DND-41 (cell line): ENCODE measurements around the gene RAD21L1.
A peak's percentile ranks its signal among the peaks of the same experiment; 100 is the strongest.

Source experiments
- ATAC-seq: fragments of 200-7000 bp; cut with Tn5 transposase; 3 replicates; pipeline ENCODE4 v1.9.1; 2021; ENCODE audit warnings: low read depth; ENCODE audit not compliant: insufficient read depth
- DNase-seq: peaks from one replicate; pipeline ENCODE4 v3.0.0-alpha.2; 2020
- H2AFZ ChIP-seq: 2 replicates; pipeline ENCODE4 v1.6.0; 2012; ENCODE audit warnings: low read depth, low read length
- H3K27ac ChIP-seq: 2 replicates; pipeline ENCODE4 v1.5.1; 2012; ENCODE audit warnings: low read length, inconsistent platforms
- H3K27me3 ChIP-seq: fragments of 200-600 bp; sonication (generic); 2 replicates; pipeline ENCODE4 v1.6.0; 2012; ENCODE audit warnings: low read length, mild to moderate bottlenecking, inconsistent platforms; ENCODE audit not compliant: insufficient read depth, poor library complexity
- H3K36me3 ChIP-seq: 2 replicates; pipeline ENCODE4 v1.5.1; 2012; ENCODE audit warnings: low read length, inconsistent platforms; ENCODE audit not compliant: insufficient read depth
- H3K4me1 ChIP-seq: 2 replicates; pipeline ENCODE4 v1.5.1; 2012; ENCODE audit warnings: mild to moderate bottlenecking, low read length; ENCODE audit not compliant: insufficient read depth
- H3K4me2 ChIP-seq: 2 replicates; pipeline ENCODE4 v1.6.0; 2012; ENCODE audit warnings: mild to moderate bottlenecking, moderate library complexity, low read length, inconsistent platforms; ENCODE audit not compliant: insufficient read depth
- H3K4me3 ChIP-seq, 2 experiments: fragments of 200-600 bp in 1 of 2; shearing (Covaris generic) in 1 of 2; 2 replicates each; pipeline ENCODE4 v1.5.1; 2012 to 2016; ENCODE audit warnings: inconsistent platforms in 2 of 2, low read length in 2 of 2, mild to moderate bottlenecking in 2 of 2, low read depth in 1 of 2, moderate library complexity in 1 of 2
- H3K79me2 ChIP-seq: 2 replicates; pipeline ENCODE4 v1.6.0; 2012; ENCODE audit warnings: low read length, inconsistent platforms; ENCODE audit not compliant: insufficient read depth
- H3K9ac ChIP-seq: 2 replicates; pipeline ENCODE4 v1.6.0; 2012; ENCODE audit warnings: low read depth, mild to moderate bottlenecking, inconsistent platforms, low read length, moderate library complexity
- H3K9me3 ChIP-seq: 2 replicates; pipeline ENCODE4 v1.5.1; 2012; ENCODE audit warnings: low read length, moderate library complexity, mild to moderate bottlenecking, inconsistent platforms; ENCODE audit not compliant: insufficient read depth, severe bottlenecking
- H4K20me1 ChIP-seq: 2 replicates; pipeline ENCODE4 v1.6.0; 2012; ENCODE audit warnings: low read length; ENCODE audit not compliant: insufficient read depth
- CTCF ChIP-seq: IDR thresholded peaks from 2 replicates; pipeline ENCODE4 v1.5.1; 2012; ENCODE audit warnings: borderline replicate concordance, low read length, moderate library complexity, mild to moderate bottlenecking; ENCODE audit not compliant: poor library complexity, severe bottlenecking; ENCODE audit errors: extremely low read depth
- EZH2 ChIP-seq: IDR thresholded peaks from 3 replicates; pipeline ENCODE4 v1.6.1; 2012; ENCODE audit warnings: borderline replicate concordance, low read depth, mild to moderate bottlenecking, moderate library complexity, low read length, inconsistent platforms; ENCODE audit not compliant: severe bottlenecking

RAD21L1 gene

GRCh38 chr20:1185790-1186334 lies 40.0 kb upstream of the RAD21L1 start:
- no peak overlapping the region for H3K9ac ChIP-seq
- no peaks in the 10 kb centered on the region; the same call in 1 of the 2 replicates for H4K20me1 ChIP-seq
- TF ChIP-seq EZH2 = no peak
- peak; percentile 52 for TF ChIP-seq CTCF
- H3K9me3 ChIP-seq = no peaks in the 10 kb centered on the region
- H3K4me2 ChIP-seq = no peak overlapping the region
- H2AFZ ChIP-seq = no peak overlapping the region
- no peak overlapping the region for H3K4me3 ChIP-seq
- DNase-seq (peak; percentile 21), ATAC-seq (no peak)
- H3K36me3 ChIP-seq = no peaks in the 10 kb centered on the region
- H3K27ac ChIP-seq = no peak overlapping the region
- H3K27me3 ChIP-seq = no peaks in the 10 kb centered on the region
- H3K4me1 ChIP-seq = no peaks in the 10 kb centered on the region
- H3K79me2 ChIP-seq = no peaks in the 10 kb centered on the region

- no peak overlapping the region for H3K9ac ChIP-seq
- H3K36me3 ChIP-seq = no peaks in the 10 kb centered on the region
- no peak for DNase-seq
- no peak overlapping the region for H2AFZ ChIP-seq
- TF ChIP-seq CTCF (no peak), EZH2 (no peak)
- H4K20me1 ChIP-seq = no peaks in the 10 kb centered on the region; the same call in 1 of the 2 replicates
- no peaks in the 10 kb centered on the region for H3K27me3 ChIP-seq
- H3K4me2 ChIP-seq = no peak overlapping the region
- no peak for ATAC-seq
- H3K4me1 ChIP-seq = no peaks in the 10 kb centered on the region
- H3K4me3 ChIP-seq = no peak overlapping the region
- no peaks in the 10 kb centered on the region for H3K9me3 ChIP-seq
- H3K27ac ChIP-seq = no peak overlapping the region
- no peaks in the 10 kb centered on the region for H3K79me2 ChIP-seq
Observed at GRCh38 chr20:1186367-1186991, 39.4 kb upstream of the RAD21L1 start.

GRCh38 chr20:1187605-1188171 lies 38.2 kb upstream of the RAD21L1 start:
- H3K27ac ChIP-seq = no peak overlapping the region
- H3K4me1 ChIP-seq = no peaks in the 10 kb centered on the region
- no peaks in the 10 kb centered on the region for H3K36me3 ChIP-seq
- H3K79me2 ChIP-seq = no peaks in the 10 kb centered on the region
- no peak overlapping the region for H3K4me2 ChIP-seq
- H3K9ac ChIP-seq = no peak overlapping the region
- H4K20me1 ChIP-seq = no peaks in the 10 kb centered on the region; the same call in 1 of the 2 replicates
- no peak for DNase-seq
- H3K9me3 ChIP-seq = no peaks in the 10 kb centered on the region
- ATAC-seq = no peak
- no peak for TF ChIP-seq EZH2
- H3K27me3 ChIP-seq = no peaks in the 10 kb centered on the region
- H2AFZ ChIP-seq = no peak overlapping the region
- no peak overlapping the region for H3K4me3 ChIP-seq

GRCh38 chr20:1188347-1188746 lies 37.5 kb upstream of the RAD21L1 start:
- ATAC-seq (no peak), DNase-seq (no peak)
- no peak overlapping the region for H3K4me3 ChIP-seq
- H3K4me1 ChIP-seq = no peaks in the 10 kb centered on the region
- no peaks in the 10 kb centered on the region for H3K27me3 ChIP-seq
- no peak for TF ChIP-seq CTCF
- TF ChIP-seq EZH2 = no peak
- H3K36me3 ChIP-seq = no peaks in the 10 kb centered on the region
- H3K79me2 ChIP-seq = no peaks in the 10 kb centered on the region
- no peak overlapping the region for H3K27ac ChIP-seq
- H4K20me1 ChIP-seq = no peaks in the 10 kb centered on the region; the same call in 1 of the 2 replicates
- H3K9me3 ChIP-seq = no peaks in the 10 kb centered on the region
- H3K9ac ChIP-seq = no peak overlapping the region
- no peak overlapping the region for H3K4me2 ChIP-seq
- no peak overlapping the region for H2AFZ ChIP-seq
